ENCODE data around the gene ASTN2.

- TF ChIP-seq EZH2 (IDR thresholded peaks at IDR 0.05; ENCODE audit: borderline replicate concordance, low read depth, low read length, severe bottlenecking), result no peak
- TF ChIP-seq CTCF (IDR thresholded peaks at IDR 0.05; ENCODE audit: borderline replicate concordance, extremely low read depth, low read length, poor library complexity, severe bottlenecking), result no peak
These were observed 291.1 kb downstream of the ASTN2 start for GRCh38 chr9:117123729-117124128.

Data from DND-41 (cell line).